GM21529 (cell line): ENCODE data around the gene CDH8.
"Not testable (repeated sequence)": the region's sequence is repeated elsewhere in the genome, so short reads cannot be mapped to it uniquely, and the experiment has no call there.

Source experiments
- ATAC-seq: cut with Tn5 transposase; IDR thresholded peaks from one replicate; pipeline ENCODE4 v1.9.1; 2021; ENCODE audit not compliant: unreplicated experiment

Gene CDH8

GRCh38 chr16:61797961-61798507 lies 238.2 kb downstream of the CDH8 start:
- ATAC-seq = no peak

DNA sequence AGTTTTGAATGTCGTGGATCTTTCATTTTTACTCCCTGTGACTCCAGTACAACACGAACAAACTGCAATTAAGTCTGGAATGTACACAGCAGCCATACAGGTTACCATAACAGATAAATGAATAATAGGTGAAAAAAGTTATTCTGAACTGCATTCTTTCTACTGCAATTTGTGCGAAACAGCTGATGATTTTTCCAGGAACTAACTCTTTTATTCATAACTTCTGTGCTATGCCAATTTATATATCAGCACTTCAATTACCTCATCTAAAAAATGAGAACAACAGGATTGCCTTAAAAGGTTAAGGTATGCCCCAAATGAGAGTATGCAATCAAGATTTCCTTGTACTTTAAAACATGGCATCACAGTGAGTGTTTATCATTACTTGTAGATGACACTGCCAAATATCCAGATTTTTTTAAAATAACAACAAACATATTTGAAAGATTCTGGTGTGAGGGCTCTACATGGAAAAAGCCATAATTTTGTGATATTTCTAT lies 238.9 kb downstream of the CDH8 start:
- no peak for ATAC-seq

GRCh38 chr16:61792194-61792909 lies 243.9 kb downstream of the CDH8 start:
- ATAC-seq = no peak

DNA sequence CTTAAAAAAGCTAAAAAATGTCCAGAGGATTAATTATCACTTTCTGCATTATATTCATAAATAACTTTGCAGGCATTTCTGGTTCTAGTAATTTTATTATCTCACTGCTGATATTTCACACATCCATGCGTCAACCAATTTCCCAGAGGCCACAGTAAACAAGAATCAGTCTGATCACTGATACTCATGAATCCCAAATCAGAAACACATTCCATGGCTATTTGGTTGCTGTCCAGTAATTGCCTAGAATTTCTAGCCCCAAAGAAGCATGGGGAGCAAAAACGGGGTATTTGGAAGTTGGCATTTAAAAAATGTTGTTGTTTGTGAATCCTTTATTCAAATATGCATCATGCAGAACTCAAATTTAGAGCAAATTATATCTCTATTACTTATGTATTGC lies 244.8 kb downstream of the CDH8 start:
- ATAC-seq = no peak

GRCh38 chr16:61781855-61782254 lies 254.4 kb downstream of the CDH8 start:
- not testable (repeated sequence) for ATAC-seq

DNA sequence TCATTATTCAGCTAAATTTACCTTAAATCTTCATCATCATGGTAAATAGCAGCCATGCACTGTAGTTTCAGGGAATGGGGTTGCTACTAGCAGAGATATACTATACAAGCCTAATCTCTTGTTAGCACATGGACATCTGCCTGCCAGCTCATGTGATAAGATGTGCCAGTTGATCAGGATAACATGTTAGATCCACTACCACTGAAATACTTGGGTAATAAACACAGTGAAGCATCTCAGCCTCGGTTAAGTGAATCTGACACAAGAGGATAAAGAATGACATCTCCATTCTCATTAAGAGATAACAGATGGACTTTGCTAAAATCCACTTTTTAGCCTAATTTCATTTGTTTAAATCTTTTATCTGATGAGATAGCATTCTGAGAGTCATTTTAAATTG lies 256.1 kb downstream of the CDH8 start:
- no peak for ATAC-seq

GRCh38 chr16:61770301-61770700 lies 265.9 kb downstream of the CDH8 start:
- ATAC-seq = no peak

- no peak for ATAC-seq
Measured at GRCh38 chr16:61763991-61764390, 272.2 kb downstream of the CDH8 start.

- ATAC-seq = no peak
Measured at GRCh38 chr16:61763013-61763412, 273.2 kb downstream of the CDH8 start.

DNA sequence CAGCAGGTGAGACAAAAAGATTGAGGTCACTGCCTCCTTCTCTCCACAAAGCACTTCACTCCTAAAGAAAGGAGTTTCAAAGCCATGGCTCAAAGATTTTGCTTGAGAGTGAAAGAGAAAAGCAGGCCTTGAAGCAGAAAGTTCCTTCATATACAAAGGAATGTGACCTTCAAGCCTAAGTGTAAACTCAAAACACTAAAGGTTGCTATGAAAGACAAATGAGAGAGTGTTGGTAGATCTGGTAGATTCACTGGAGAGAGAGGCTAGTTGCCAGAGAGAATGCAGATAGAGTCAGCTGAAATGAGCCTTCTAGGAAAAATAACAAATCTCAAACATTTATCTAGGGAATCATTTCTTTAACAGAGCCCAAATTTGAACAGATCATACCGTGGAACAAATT lies 305.2 kb downstream of the CDH8 start:
- ATAC-seq = no peak

- no peak for ATAC-seq
Measured at GRCh38 chr16:61726701-61727100, 309.5 kb downstream of the CDH8 start.

- no peak for ATAC-seq
Measured at GRCh38 chr16:61726125-61726524, 310.1 kb downstream of the CDH8 start.

DNA sequence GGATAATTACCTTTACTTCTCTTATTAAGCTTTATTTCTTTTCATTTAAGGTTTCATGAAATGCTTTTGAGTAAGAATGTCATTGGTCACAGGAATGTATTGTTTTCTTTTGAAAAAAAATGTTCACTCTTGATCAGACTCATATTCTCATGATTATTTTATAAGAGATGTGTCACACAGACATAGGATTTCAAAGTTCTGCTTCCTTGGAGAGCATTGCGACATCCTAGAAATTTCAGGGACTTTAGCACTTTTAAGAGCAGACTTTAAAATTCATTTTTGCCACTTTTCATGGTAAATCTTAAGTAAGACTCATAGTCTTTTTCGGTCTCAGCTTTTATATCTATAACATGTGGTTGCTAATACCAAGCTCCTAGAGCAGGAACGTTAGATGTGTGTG lies 314.7 kb downstream of the CDH8 start:
- ATAC-seq = no peak

- ATAC-seq = no peak
Measured at GRCh38 chr16:61715393-61715792, 320.8 kb downstream of the CDH8 start.

DNA sequence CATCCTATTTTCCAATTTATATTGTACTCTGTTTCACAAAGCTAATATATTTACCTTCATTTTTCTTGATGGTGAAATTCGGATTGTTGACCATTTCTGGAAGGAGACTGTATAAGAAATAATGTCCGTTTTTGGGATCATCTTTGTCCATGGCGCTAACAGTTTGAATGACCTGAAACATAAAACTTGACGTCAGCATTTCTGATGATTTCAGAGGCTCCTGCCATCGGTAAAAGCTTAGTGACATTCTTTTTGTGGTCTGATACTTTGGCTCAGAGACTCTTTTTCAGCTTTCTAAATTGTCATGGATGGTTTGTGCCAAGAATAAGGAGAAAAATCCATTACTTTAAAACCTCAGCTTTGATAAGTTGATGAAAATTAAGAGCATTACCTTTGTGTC lies 322.5 kb downstream of the CDH8 start:
- ATAC-seq = no peak

- not testable (repeated sequence) for ATAC-seq
Measured at GRCh38 chr16:61699640-61700039, 336.6 kb downstream of the CDH8 start.

- ATAC-seq = no peak
Measured at GRCh38 chr16:61684541-61684940, 351.7 kb downstream of the CDH8 start.

- no peak for ATAC-seq
Measured at GRCh38 chr16:61681673-61682072, 354.6 kb downstream of the CDH8 start.

DNA sequence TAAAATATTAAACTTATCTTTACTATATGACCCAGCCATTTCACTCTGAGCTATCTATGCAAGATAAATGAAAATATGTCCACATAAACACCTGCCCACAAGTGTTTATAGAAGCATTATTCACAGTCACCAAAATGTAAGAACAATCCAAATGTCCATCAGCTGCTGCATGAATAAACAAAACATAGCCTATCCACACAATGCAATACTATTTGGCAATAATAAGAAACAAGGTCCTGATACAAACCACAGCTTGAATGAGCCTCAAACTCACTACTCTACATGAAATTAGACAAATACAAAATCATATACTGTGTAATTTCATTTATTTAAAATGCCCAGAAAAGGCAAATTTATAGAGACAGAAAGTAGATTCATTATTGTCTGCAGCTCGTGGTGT lies 355.1 kb downstream of the CDH8 start:
- ATAC-seq = no peak

DNA sequence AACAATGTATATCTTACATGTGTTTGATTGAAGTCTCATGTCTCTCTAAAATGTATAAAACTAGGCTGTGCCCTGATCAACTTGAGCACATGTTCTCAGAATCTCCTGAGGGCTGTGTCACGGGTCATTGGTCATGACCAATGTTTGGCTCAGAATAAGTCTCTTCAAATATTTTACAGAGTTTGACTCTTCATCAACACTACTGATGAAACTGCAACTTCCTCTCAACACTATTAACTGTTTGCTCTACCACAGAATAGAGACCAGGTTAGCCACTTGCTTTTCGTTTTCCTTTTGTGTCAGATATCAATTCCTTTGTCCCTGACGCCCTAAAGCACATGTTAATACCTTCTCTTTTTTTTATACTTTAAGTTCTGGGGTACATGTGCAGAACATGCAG lies 358.1 kb downstream of the CDH8 start:
- no peak for ATAC-seq

GRCh38 chr16:61677776-61678175 lies 358.5 kb downstream of the CDH8 start:
- ATAC-seq = no peak

DNA sequence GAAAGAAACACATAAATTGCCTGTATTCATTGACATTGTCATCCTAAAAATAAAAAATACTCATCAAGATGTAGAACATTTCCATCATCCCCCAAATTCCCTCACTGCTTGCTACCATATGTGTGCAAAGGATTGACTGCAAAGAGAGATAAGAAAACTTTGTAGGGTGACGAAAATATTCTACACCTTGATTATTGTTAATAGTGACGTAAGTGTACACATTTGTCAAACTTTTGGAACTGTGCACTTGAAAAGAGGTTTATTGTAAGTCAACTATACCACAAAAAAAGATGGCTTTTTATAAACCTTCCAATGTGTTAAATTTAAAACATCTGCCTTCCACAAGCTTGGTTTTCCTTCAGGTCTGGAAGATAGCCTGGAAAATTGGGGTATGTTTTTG lies 359.5 kb downstream of the CDH8 start:
- ATAC-seq = no peak

GRCh38 chr16:61671161-61671560 lies 365.1 kb downstream of the CDH8 start:
- ATAC-seq = no peak
